GM12878 (cell line): Measurements from ENCODE around the gene FBXL17. TPM values are rescaled to one million over a fixed set of nuclear protein-coding genes. Genes with fewer than 3 reads are reported as not detected.

Source experiments
- ATAC-seq: fragments of 200-7000 bp; cut with Tn5 transposase; 3 replicates; pipeline ENCODE4 v1.9.1; 2020; ENCODE audit warnings: mild to moderate bottlenecking, moderate library complexity
- BruUV-seq: library from RNA; stranded (reverse); fragments of 400-500 nt; replicated peaks from 2 replicates; lab custom pipeline; 2021; lab: Mats Ljungman, UMichigan
- CTCF ChIA-PET: fragments of 300-600 bp; sonication (Branson Sonifier 250); formaldehyde crosslinking; extraction: SDS; loops from one replicate; lab custom pipeline; 2021; ENCODE audit warnings: inconsistent platforms; lab: Yijun Ruan, JAX
- POLR2A ChIA-PET: fragments of 350-600 bp; formaldehyde crosslinking; extraction: SDS; loops from one replicate; lab custom pipeline; 2021; ENCODE audit warnings: inconsistent platforms; lab: Charles Lee
- RAD21 ChIA-PET: fragments of 300-600 bp; sonication (Branson Sonifier 250); formaldehyde crosslinking; loops from one replicate; lab custom pipeline; 2023; ENCODE audit warnings: antibody characterized with exemption; ENCODE audit not compliant: unreplicated experiment; lab: Charles Lee
- SMC1A ChIA-PET: fragments of 300-600 bp; sonication (Branson Sonifier 250); formaldehyde crosslinking; loops from one replicate; lab custom pipeline; 2023; ENCODE audit not compliant: unreplicated experiment, uncharacterized antibody; lab: Charles Lee
- DNase-seq: peaks from one replicate; pipeline ENCODE4 v3.0.0-alpha.2; 2011; ENCODE audit warnings: low read depth, low spot score
- FAIRE-seq: peaks from 3 replicates; lab custom pipeline; 2011; peaks lifted over from hg19 to GRCh38; lab: Jason Lieb, UNC
- H2AFZ ChIP-seq: 2 replicates; pipeline ENCODE4 v1.6.0; 2011; ENCODE audit warnings: low read depth, low read length, control low read depth; ENCODE audit not compliant: control insufficient read depth
- H3K27ac ChIP-seq: 2 replicates; pipeline ENCODE4 v1.5.1; 2011; ENCODE audit warnings: control low read depth; ENCODE audit not compliant: control insufficient read depth, insufficient read depth
- H3K27me3 ChIP-seq, 2 experiments: replicated peaks in 1 of 2; 2 replicates each; pipeline versions ENCODE4 v1.6.0 to v1.6.1; 2011; ENCODE audit warnings: low read length in 1 of 2; ENCODE audit not compliant: control insufficient read depth in 2 of 2, insufficient read depth in 2 of 2
- H3K36me3 ChIP-seq, 2 experiments: 2 replicates each; pipeline ENCODE4 v1.5.1; 2011; ENCODE audit warnings: low read length in 1 of 2; ENCODE audit not compliant: control insufficient read depth in 2 of 2, insufficient read depth in 2 of 2
- H3K4me1 ChIP-seq: 2 replicates; pipeline ENCODE4 v1.6.1; 2011; ENCODE audit warnings: mild to moderate bottlenecking, low read length, moderate library complexity, mixed read lengths; ENCODE audit not compliant: control insufficient read depth, insufficient read depth
- H3K4me2 ChIP-seq: 2 replicates; pipeline ENCODE4 v1.6.0; 2011; ENCODE audit warnings: control low read depth; ENCODE audit not compliant: control insufficient read depth, insufficient read depth
- H3K4me3 ChIP-seq: fragments of 200-600 bp; sonication (generic); 2 replicates; pipeline ENCODE4 v1.5.1; 2016
- H3K79me2 ChIP-seq: 2 replicates; pipeline ENCODE4 v1.6.0; 2011; ENCODE audit warnings: low read length; ENCODE audit not compliant: control insufficient read depth, insufficient read depth
- H3K9ac ChIP-seq: 2 replicates; pipeline ENCODE4 v1.8.0; 2011; ENCODE audit warnings: low read length, control low read depth, mixed read lengths; ENCODE audit not compliant: control insufficient read depth, insufficient read depth
- H3K9me3 ChIP-seq: replicated peaks from 3 replicates; pipeline ENCODE4 v1.5.1; 2011; ENCODE audit warnings: mild to moderate bottlenecking, low read length; ENCODE audit not compliant: control insufficient read depth, insufficient read depth
- H4K20me1 ChIP-seq: 2 replicates; pipeline ENCODE4 v1.6.0; 2011; ENCODE audit not compliant: control insufficient read depth, insufficient read depth
- CHD1 ChIP-seq: IDR thresholded peaks from 2 replicates; pipeline ENCODE4 v1.6.1; 2012; ENCODE audit warnings: low read depth, low read length, improper control_type of control experiment
- CTCF ChIP-seq, 3 experiments: IDR thresholded peaks in 2 of 3; conservative IDR thresholded peaks in 1 of 3; 2 replicates each; pipeline ENCODE4 v1.5.1; 2011; ENCODE audit warnings: low read depth in 3 of 3, low read length in 3 of 3, mild to moderate bottlenecking in 3 of 3, control low read depth in 2 of 3, moderate library complexity in 2 of 3, inconsistent platforms in 1 of 3, mixed read lengths in 1 of 3; ENCODE audit not compliant: control insufficient read depth in 2 of 3, insufficient read depth in 1 of 3; ENCODE audit errors: extremely low read depth in 1 of 3
- ELK1 ChIP-seq: IDR thresholded peaks from 2 replicates; pipeline ENCODE4 v1.6.1; 2012; ENCODE audit warnings: low read depth, low read length, improper control_type of control experiment
- FOXM1 ChIP-seq: IDR thresholded peaks from 2 replicates; pipeline ENCODE4 v1.6.1; 2012; ENCODE audit warnings: low read depth, mild to moderate bottlenecking, inconsistent platforms, low read length, moderate library complexity
- HCFC1 ChIP-seq: fragments of 150-350 bp; IDR thresholded peaks from 2 replicates; pipeline ENCODE4 v1.6.1; 2014; ENCODE audit warnings: low read length
- HDAC6 ChIP-seq: fragments of 200-600 bp; sonication (generic); IDR thresholded peaks from one replicate; pipeline ENCODE4 v1.8.0; 2017; ENCODE audit warnings: antibody characterized with exemption; ENCODE audit not compliant: unreplicated experiment
- NRF1 ChIP-seq: conservative IDR thresholded peaks from 2 replicates; pipeline ENCODE4 v1.6.1; 2011; ENCODE audit warnings: mild to moderate bottlenecking, low read depth, low read length, improper control_type of control experiment
- RELA ChIP-seq: fragments of 450-650 bp; IDR thresholded peaks from 2 replicates; pipeline ENCODE4 v1.8.0; 2014; ENCODE audit warnings: borderline replicate concordance; ENCODE audit not compliant: partially characterized antibody
- SUZ12 ChIP-seq: fragments of 200-600 bp; sonication (generic); IDR thresholded peaks from one replicate; pipeline ENCODE4 v1.6.1; 2018; ENCODE audit warnings: antibody characterized with exemption, mild to moderate bottlenecking; ENCODE audit not compliant: unreplicated experiment
- ZBTB11 ChIP-seq: fragments of 450-650 bp; formaldehyde crosslinking; IDR thresholded peaks from 2 replicates; pipeline ENCODE4 v1.5.0; 2022; ENCODE audit warnings: mild to moderate bottlenecking, missing genetic modification characterization
- ZBTB40 ChIP-seq: fragments of 450-650 bp; IDR thresholded peaks from 2 replicates; pipeline ENCODE4 v1.6.1; 2016; ENCODE audit warnings: mild to moderate bottlenecking, moderate library complexity, borderline replicate concordance
- WGBS: methylation state at CpG from one replicate; pipeline ENCODE4 v1.1.6; 2016; ENCODE audit warnings: low lambda C conversion rate; ENCODE audit not compliant: insufficient replicate concordance, insufficient coverage; ENCODE audit errors: missing lambda C conversion rate; 5-methylcytosine and 5-hydroxymethylcytosine counted together
- in situ Hi-C: fragments of 300-500 bp; cut with MboI; formaldehyde crosslinking; loops from 9 replicates; pipeline ENCODE4 v1.14.3; 2018; ENCODE audit warnings: mixed read lengths
- intact Hi-C: fragments of 100-400 bp; cut with micrococcal nuclease; formaldehyde crosslinking; loops from one replicate; pipeline ENCODE4 v1.14.2; 2022; ENCODE audit not compliant: unreplicated experiment
- polyA plus RNA-seq, 11 experiments: library from polyadenylated mRNA; depleted of rRNA in 4 of 11; unstranded in 6 of 11; stranded (reverse) in 5 of 11; fragments of >200 nt; fragmentation: Nextera tagmentation in 4 of 11; fragmentation: Illumina TruSeq in 1 of 11; extraction: Ambion mirVana in 4 of 11; extraction: Trizol in 1 of 11; gene quantifications; 1 replicate in 1 of 11; 2 replicates in 10 of 11; pipeline versions ENCODE4 v1.2.1 to v1.2.3, GENCODE V29; 2011 to 2016; ENCODE audit warnings: inconsistent platforms in 2 of 11, missing spikeins in 2 of 11, low read depth in 1 of 11
- total RNA-seq, 4 experiments: library from RNA; depleted of rRNA in 3 of 4; stranded (reverse); fragments of >200 nt in 3 of 4; fragmentation: Illumina TruSeq in 1 of 4; extraction: Trizol in 1 of 4; gene quantifications; 2 replicates each; pipeline versions ENCODE4 v1.2.1 to v1.2.3, GENCODE V29; 2013 to 2021

Gene FBXL17
- total and polyA plus RNA-seq, 10 of the 15 experiments (the other 5 are each of a cell fraction or from before 2014, with no cell fraction given), result 0.88 to 9.0 (median 4.4) TPM

GRCh38 chr5:107861565-107861964 lies 520.3 kb downstream of the FBXL17 start:
- intact Hi-C loops, result no loop called here
- FAIRE-seq (no peak), ATAC-seq (no peak), DNase-seq (no peak)
- ChIA-PET CTCF (interaction anchor here (0.9 to 1.7 kb wide), 2 partner anchors 12 to 33 kb away, joined by 3 to 6 read pairs; no protein-coding TSS in a partner anchor), POLR2A (no interaction called here), SMC1A (interaction anchor here (0.9 to 2.2 kb wide), 5 partner anchors 10 to 47 kb away, joined by 3 to 11 read pairs (median 4); no protein-coding TSS in a partner anchor), RAD21 (no interaction called here)
- in situ Hi-C loops, result no loop called here
- Histone ChIP-seq H4K20me1 (no peaks in the 10 kb centered on the region), H3K36me3 (no peaks in the 10 kb centered on the region; a peak in 1 of 4 replicates), H3K27me3 (no peaks in the 10 kb centered on the region), H3K9ac (no peak overlapping the region), H3K4me1 (no peaks in the 10 kb centered on the region), H2AFZ (no peak overlapping the region), H3K4me3 (no peak overlapping the region), H3K79me2 (no peaks in the 10 kb centered on the region), H3K4me2 (no peak overlapping the region), H3K27ac (no peak overlapping the region), H3K9me3 (no peaks in the 10 kb centered on the region)
- TF ChIP-seq ZBTB11 (CRISPR knock-in tag), result no peak
- no peak for TF ChIP-seq RELA
- no peak for TF ChIP-seq CTCF (IDR thresholded peaks at IDR 0.05 in 2 of 3, conservative IDR thresholded peaks at IDR 0.05 in 1 of 3; ENCODE audit: control insufficient read depth in 2 of 3, extremely low read depth in 1 of 3, insufficient read depth in 1 of 3, low read depth in 3 of 3, low read length in 3 of 3)
- no peak for TF ChIP-seq NRF1
- TF ChIP-seq ELK1, result no peak
- no peak for TF ChIP-seq HCFC1
- TF ChIP-seq CHD1, result no peak
- TF ChIP-seq FOXM1, result no peak
- no peak for TF ChIP-seq SUZ12
- no peak for TF ChIP-seq ZBTB40
- no peak for TF ChIP-seq HDAC6
- WGBS, result 90% methylated on average over 12 of the region's 12 CpGs
- no TSS peak for BruUV-seq
